CD4-positive, alpha-beta T cell treated with Interleukin-1 beta for 1 hour (primary cell): ENCODE results near the gene SLTM.
A peak's percentile ranks its signal among the peaks of the same experiment; 100 is the strongest.
"Not testable (repeated sequence)": the region's sequence is repeated elsewhere in the genome, so short reads cannot be mapped to it uniquely, and the experiment has no call there.

ENCODE experiments used
- DNase-seq, 2 donors: peaks; one replicate each; pipeline ENCODE4 v3.0.0-alpha.2; 2020 to 2022

Gene SLTM

GRCh38 chr15:58933281-58934113, at the start of gene SLTM:
TSS of gene SLTM (minus strand) at chr15:58933679. CDS start at chr15:58933565, 114 bp downstream.
- peak; percentile 94 to 96 for DNase-seq

- no peak for DNase-seq
Observed at GRCh38 chr15:58983261-58983660, 49.8 kb upstream of the SLTM start.

DNA sequence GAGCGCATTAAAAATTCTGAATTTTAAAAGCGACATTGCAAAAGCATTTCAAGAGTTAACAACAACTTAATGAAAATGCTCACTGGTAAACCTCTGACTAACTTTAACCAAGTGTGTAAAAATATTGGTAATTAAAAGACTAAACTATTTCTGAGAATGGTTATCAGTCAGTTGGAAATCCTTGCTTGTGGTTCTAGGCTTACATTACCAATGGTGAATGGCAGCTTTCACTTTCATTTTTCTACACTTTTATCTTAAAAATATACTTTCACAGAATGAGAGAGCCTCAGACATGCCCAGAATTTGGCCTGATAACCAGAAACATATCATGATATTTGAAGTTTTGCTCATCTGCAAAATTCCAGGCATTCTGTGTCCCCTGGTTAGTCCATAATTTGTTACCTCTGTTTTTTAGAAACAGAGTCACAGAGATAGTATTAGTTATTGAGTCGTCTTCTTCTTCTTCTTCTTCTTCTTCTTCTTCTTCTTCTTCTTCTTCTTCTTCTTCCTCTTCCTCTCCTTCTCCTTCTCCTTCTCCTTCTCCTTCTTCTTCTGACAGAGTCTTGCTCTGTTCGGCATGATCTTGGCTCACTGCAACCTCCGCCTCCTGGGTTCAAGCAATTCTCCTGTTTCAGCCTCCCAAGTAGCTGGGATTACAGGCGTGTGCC, 48.5 kb upstream of the SLTM start:
- DNase-seq = peak in 1 of 2 donors; percentile 31

GRCh38 chr15:58980351-58980939, 47.0 kb upstream of the SLTM start:
- DNase-seq = peak in 1 of 2 donors; percentile 60

DNA sequence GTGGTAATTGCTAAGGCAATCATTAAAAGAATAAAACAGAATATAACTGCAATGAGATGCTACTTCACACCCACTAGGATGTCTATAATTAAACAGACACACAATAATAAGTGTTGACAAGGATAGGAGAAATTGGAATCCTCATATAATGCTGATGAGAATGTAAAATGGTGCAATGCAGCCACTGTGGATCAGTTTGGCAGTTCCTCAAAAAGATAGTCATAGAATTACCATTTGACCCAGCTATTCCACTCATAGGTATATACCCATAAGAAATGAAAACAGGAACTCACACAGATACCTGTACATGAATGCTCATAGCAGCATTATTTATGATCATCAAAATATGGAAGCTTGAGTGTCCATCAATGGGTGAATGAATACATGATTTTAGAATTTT, 44.4 kb upstream of the SLTM start:
- DNase-seq = no peak

GRCh38 chr15:58967479-58967878, 34.0 kb upstream of the SLTM start:
- DNase-seq = no peak

DNA sequence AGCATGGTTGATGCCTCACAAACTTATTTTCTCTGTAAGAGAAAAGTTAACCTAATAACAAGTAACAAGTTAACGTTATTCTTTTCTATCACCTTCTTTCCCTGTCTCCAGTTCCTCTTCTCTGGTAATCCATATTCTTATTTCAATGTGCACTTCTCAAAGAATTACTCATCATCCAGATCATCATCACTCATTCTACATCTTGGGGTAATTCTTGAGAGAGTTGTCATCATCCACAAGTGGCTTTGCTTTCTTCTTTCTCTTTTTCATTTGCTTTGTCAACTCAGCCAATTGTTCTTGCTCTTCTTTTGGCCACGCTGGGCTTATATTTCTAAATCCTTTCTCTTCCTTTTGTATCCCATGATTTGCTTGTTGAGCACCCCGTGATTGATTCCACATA, 33.2 kb upstream of the SLTM start:
- no peak for DNase-seq

- no peak for DNase-seq
Observed at GRCh38 chr15:58962662-58963565, 29.4 kb upstream of the SLTM start.

- DNase-seq = no peak
Observed at GRCh38 chr15:58962136-58962535, 28.7 kb upstream of the SLTM start.

DNA sequence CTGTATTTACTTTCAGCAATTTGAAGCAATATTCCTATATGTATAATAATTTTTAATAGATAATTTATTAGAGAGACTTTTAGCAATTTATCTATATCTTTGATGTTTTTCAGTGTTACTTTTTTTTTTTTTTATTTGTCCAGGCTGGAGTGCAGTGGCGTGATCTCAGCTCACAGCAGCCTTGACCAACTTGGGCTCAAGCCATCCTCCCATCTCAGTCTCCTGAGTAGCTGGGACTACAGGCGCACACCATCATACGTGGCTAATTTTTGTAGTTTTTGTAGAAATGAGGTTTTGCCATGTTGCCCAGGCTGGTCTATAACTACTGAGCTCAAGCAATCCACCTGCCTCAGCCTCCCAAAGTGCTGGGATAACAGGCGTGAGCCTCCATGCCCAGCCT, 25.3 kb upstream of the SLTM start:
- no peak for DNase-seq

DNA sequence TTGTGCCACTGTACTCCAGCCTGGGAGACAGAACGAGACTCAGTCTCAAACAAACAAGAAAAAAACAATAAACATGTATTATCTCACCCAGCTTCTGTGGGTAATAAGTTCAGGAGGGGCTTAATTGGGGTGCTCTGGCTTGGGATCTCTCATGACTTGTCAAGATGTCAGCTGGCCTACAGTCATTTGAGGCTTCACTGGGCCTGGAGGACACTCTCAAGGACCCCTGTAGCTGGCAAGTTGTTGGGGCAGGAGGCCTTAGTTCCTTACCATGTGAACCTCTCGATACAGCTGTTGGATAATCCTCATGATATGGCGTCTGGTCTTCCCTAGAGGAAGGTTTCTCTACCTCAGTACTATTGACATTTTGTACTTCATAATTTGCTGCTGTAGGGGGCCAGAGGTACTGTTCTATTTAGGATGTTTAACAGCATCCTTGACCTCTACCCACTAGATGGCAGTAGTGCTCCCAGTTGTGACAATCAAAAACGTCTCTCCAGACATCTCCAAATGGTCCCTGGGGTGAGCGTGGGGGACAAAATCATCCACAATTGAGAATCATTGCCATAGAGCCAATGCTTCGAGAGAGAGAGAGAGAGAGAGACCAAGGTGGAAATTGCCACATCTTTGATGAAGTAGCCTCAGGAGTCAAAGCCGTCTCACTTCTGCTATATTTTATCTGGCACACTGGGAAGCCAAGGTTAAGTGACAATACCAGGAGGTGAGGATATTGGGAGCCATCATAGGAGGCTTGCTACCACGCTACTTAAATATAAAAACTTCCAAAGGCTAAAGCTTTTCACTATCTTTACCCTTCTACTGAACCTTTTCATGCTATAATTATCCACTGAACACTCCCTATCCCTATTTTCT, 23.9 kb upstream of the SLTM start:
- peak; percentile 64 to 78 for DNase-seq

DNA sequence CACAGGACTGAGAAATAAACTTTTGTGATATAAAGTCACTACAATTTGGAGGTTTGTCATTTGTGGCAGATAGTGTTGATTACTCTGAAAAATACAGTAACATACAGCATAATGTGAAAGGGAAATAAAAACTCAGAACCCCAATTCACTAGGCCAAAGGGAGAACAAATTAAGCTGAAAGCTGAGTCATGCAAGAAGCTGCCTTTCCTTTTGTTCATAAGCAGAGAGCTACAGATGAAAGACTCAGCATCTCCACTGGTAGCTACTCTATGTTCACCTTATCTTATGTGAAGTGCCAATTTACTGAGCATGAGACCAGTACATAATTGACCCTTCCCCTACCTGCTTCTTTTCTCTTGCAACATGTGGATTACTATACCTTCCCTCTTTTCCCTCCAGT, 19.3 kb upstream of the SLTM start:
- no peak for DNase-seq

GRCh38 chr15:58951388-58952007, 18.0 kb upstream of the SLTM start:
- no peak for DNase-seq

- DNase-seq = no peak
Observed at GRCh38 chr15:58947179-58947578, 13.7 kb upstream of the SLTM start.

DNA sequence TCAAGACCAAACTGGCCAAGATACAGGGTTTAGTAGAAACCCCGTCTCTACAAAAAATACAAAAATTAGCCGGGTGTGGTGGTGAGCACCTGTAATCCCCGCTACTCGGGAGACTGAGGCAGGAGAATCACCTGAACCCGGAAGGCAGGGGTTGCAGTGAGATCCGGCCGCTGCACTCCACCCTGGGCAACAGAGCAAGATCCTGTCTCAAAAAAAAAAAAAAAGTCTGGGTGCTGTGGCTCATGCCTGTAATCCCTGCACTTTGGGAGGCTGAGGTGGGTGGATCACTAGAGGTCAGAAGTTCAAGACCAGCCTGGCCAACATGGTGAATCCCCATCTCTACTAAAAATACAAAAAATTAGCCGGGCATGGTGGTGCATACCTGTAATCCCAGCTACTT, 1.5 kb upstream of the SLTM start:
- not testable (repeated sequence) for DNase-seq

- DNase-seq = no peak
Observed at GRCh38 chr15:58934521-58934920, 1.0 kb upstream of the SLTM start.

- DNase-seq = no peak
Observed at GRCh38 chr15:58934114-58934447, 602 bp upstream of the SLTM start.

GRCh38 chr15:58932710-58933280, 684 bp downstream of the SLTM start:
- no peak for DNase-seq

DNA sequence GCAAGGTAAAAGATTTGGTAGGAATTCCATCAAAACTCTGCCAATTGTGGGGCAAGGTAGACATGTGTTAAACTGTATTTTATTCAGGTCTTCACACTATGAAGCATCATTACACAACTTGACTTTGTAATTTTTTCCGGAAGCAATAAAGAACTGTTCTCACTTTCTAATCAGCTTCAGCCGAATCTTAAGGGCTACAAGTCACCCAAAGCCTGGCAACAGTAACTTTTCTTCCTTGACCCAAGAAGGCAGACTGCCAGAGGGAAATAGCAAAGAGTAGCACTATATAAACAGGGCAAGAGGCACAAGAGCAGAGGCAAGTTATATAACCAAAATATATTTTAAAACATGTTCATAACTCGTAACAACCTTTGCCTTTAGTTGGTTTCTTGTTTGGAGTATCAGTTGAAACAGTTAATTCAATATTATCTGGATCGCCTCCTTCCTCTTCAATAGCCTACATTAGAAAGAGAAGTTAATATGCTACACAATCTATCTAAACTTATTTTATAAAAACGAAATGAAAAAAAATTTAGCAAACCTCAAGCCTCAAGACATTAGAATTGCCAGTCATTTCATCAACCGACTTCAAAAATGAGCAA, 1.4 kb downstream of the SLTM start:
- peak in 1 of 2 donors; percentile 7 for DNase-seq

DNA sequence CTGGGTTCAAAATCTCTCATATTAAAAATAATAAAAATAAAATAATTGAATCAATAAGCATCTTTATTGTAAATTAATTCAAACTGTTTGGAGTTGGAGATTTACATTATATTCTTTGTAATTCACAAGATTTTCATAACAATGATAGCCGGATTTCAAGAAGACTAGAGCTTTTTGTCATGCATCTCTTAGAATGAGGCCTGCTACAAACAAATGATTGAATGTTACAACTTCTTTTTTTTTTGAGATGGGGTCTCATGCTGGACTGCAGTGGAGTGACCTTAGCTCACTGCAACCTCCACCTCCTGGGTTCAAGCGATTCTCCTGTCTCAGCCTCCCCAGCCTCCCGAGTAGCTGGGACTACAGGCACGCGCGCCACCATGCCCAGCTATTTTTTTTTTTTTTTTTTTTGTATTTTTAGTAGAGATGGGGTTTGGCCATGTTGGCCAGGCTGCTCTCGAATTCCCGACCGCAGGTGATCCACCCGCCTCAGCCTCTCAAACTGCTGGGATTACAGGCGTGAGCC, 3.5 kb downstream of the SLTM start:
- DNase-seq = no peak
